HG03095 (cell line): ENCODE measurements around the gene AKNA.
A peak's percentile ranks its signal among the peaks of the same experiment; 100 is the strongest.

Source experiments
- ATAC-seq: cut with Tn5 transposase; IDR thresholded peaks from one replicate; pipeline ENCODE4 v1.9.1; 2021; ENCODE audit warnings: moderate library complexity; ENCODE audit not compliant: unreplicated experiment

Gene AKNA

GRCh38 chr9:114397848-114398605 lies 10.2 kb upstream of the AKNA start:
- peak; percentile 75 for ATAC-seq

GRCh38 chr9:114397219-114397847 lies 9.6 kb upstream of the AKNA start:
- no peak for ATAC-seq

GRCh38 chr9:114396558-114397218 lies 8.9 kb upstream of the AKNA start:
- no peak for ATAC-seq

GRCh38 chr9:114395768-114396167 lies 8.0 kb upstream of the AKNA start:
- no peak for ATAC-seq

- no peak for ATAC-seq
Observed at GRCh38 chr9:114395334-114395617, 7.5 kb upstream of the AKNA start.

GRCh38 chr9:114394523-114395333 lies 6.9 kb upstream of the AKNA start:
- no peak for ATAC-seq

- ATAC-seq = no peak
Observed at GRCh38 chr9:114392749-114393112, 4.9 kb upstream of the AKNA start.

- no peak for ATAC-seq
Observed at GRCh38 chr9:114390952-114391351, 3.2 kb upstream of the AKNA start.

- ATAC-seq = no peak
Observed at GRCh38 chr9:114389612-114390368, 2.0 kb upstream of the AKNA start.

GRCh38 chr9:114388764-114389375 lies 1.1 kb upstream of the AKNA start:
- no peak for ATAC-seq

GRCh38 chr9:114388357-114388682 lies 538 bp upstream of the AKNA start:
- ATAC-seq = no peak

- ATAC-seq = no peak
Observed at GRCh38 chr9:114386886-114387679, 699 bp downstream of the AKNA start.

GRCh38 chr9:114386361-114386885 lies 1.4 kb downstream of the AKNA start:
- no peak for ATAC-seq

GRCh38 chr9:114385397-114386181 lies 2.2 kb downstream of the AKNA start:
- peak; percentile 76 for ATAC-seq

- ATAC-seq = no peak
Observed at GRCh38 chr9:114384836-114385396, 2.9 kb downstream of the AKNA start.

- ATAC-seq = no peak
Observed at GRCh38 chr9:114384341-114384740, 3.4 kb downstream of the AKNA start.

- ATAC-seq = no peak
Observed at GRCh38 chr9:114383521-114384231, 4.1 kb downstream of the AKNA start.
